NCI-H2029 treated with DMSO at 0.1 percent for 48 hours (cell line): Measurements from ENCODE around the gene CCL1.

ENCODE experiments used
- DNase-seq: peaks from one replicate; lab custom pipeline; 2025; lab: John Stamatoyannopoulos, UW

Gene CCL1, protein sequence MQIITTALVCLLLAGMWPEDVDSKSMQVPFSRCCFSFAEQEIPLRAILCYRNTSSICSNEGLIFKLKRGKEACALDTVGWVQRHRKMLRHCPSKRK

GRCh38 chr17:34363183-34363661 lies at the start of gene CCL1:
CCL1 (minus strand) TSS chr17:34363233; CDS start chr17:34363161, 72 bp downstream.
- DNase-seq, result no peak

GRCh38 chr17:34412534-34412933 lies 49.5 kb upstream of the CCL1 start:
- DNase-seq, result no peak

DNA sequence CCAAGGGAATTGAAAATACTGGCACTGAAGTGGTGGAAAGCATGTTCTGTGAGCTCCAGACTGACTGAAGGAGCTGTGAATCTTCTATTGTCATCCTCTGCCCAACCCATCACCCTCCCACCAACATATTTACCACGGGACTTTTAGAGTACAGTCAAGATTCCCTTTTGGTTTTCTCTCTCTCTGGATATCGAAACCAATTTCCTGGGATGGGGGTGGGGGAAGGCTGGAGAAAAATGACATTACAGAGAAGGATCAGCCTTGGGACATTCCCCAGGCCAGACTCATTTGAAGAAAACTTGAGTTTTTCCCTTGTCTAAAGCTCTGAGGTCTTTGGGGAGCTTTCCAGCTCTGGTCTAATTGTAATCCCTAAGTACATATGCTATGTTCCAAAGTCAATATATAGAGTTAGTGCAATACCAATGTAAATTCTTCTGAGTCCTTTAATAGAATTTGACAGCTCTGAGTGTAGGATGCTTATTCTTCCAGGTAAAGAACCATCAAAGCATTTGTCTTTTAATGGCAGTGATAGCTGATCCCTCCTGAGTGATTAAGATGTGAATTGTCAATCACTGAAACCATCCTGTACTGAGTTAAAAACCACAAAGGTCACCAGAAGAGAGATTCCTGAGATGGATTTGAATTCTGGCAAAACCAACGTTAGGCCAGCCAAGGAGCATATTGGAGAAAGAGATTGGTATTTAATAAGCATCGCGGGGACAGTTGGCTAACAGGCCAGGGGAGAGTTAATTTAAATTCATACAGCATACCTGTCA lies 48.8 kb upstream of the CCL1 start:
- DNase-seq, result no peak

- DNase-seq, result no peak
Measured at GRCh38 chr17:34409352-34409751, 46.3 kb upstream of the CCL1 start.

DNA sequence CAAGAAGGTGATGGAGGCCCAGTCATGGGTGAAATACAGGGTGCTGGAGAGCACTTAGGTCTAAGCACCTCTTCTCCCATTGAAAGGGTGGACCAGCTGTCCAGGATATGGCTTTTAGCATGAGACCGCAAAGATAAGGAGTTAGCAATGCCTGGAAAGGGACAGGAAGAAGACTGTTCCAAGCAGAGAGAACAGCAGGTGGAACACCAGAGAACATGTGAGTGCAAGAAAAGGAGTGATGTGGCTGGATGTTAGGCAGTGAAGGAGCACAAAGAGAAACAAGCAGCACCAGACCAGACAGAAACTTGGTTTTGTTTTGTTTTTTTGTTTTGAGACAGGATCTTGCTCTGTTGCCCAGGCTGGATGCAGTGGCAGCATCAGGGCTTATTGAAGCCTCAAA lies 45.4 kb upstream of the CCL1 start:
- peak; percentile 17 for DNase-seq

DNA sequence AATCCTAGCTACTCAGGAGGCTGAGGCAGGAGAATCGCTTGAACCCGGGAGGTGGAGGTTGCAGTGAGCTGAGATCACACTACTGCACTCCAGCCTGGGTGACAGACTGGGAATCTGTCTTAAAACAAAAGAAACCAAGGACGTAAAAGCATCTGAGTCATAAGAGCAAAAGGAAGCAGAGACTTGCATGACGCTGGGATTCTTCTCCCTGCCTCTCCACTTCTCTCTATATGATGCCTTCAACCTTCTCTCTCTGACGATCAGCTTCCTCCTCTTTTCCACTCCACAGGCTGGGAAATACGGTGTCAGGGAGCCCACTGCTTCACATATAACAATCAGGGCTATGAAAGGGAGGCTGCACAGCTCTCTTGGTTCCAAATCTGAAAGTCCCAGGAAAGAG lies 43.2 kb upstream of the CCL1 start:
- DNase-seq, result no peak

DNA sequence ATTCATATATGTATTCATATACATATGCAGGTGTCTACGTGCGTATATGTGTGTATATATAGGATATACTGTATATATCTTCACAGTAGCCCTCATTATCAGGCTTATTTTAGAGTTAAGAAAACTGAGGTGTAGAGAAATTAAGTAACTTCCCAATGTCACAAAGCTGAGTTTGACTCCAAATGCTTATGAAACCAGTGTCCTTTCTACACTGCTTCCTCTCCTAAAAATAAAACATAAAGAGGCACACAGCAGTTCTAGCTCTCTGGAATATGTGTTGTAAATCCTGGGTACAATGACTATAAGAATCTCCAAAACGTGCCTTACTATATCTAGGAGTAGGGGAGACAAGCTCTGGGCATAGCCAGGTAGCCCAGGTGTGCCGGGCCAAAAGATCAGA lies 40.0 kb upstream of the CCL1 start:
- no peak for DNase-seq

DNA sequence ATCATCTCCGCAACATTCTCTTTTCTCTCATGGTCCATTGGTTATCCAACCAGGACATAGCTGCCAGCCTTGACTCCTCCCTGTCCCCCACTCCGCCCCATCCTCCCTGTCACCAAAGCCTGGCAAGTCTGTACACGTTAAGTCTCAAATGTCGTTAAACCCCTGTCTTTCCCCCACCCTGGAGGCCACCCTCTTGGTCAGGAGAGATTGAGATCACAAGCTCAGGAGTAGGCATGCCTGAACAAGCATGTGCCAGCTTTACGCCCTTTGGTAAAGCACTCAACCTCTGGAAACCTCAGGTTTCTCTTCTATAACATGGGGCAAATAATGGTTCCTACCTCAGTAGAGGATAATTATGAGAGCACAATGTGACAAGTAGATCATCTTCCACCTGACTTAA lies 38.1 kb upstream of the CCL1 start:
- no peak for DNase-seq

DNA sequence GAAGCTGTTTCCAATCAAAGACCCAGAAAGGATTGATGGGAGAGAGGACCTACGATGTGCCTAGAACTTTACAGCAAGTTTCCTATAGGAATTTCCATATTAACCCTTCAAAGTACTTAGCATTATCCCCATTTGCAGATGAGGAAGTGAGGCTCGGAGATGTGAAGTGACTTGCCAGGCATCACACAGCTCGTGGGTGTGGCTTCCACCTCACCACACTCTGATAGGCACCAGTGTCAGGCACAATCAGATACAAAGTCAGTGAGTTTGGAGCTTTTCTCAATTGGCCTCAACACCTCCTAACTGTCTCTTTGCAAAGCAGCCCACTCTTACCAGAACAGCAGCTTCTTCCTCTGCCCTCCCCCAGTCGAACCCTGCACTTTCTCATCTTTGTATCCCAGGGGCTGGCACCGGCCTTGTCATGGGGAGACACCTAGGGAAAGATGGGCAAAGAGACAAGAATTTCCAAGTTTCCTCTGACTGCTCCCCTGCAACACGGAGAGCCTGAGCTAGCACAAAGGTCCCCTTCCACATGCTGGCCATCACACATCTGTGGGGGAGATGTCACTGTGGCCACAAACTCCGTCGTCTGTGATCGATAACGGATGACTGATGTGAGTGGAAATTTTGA lies 37.4 kb upstream of the CCL1 start:
- DNase-seq, result no peak

- DNase-seq, result no peak
Measured at GRCh38 chr17:34399725-34400124, 36.7 kb upstream of the CCL1 start.

DNA sequence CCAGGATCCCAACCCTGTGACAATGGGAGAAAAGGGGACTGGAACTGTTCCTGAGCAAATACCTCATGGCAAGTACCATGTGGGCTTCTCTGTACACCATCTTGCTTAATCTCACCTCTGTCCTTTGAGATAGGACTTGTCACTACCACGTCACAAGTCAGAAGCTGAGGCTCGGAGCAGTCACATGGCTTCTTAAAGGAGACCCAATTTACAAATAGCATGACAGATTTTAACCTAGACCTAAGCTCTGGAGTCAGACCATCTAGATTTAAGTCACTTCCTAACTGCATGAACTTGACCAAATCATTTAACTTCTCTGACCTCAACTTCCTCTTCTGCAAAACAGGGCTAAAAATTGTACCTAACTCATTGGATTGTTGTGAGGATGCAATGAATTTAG lies 36.0 kb upstream of the CCL1 start:
- no peak for DNase-seq

GRCh38 chr17:34397265-34397664 lies 34.2 kb upstream of the CCL1 start:
- DNase-seq, result no peak

DNA sequence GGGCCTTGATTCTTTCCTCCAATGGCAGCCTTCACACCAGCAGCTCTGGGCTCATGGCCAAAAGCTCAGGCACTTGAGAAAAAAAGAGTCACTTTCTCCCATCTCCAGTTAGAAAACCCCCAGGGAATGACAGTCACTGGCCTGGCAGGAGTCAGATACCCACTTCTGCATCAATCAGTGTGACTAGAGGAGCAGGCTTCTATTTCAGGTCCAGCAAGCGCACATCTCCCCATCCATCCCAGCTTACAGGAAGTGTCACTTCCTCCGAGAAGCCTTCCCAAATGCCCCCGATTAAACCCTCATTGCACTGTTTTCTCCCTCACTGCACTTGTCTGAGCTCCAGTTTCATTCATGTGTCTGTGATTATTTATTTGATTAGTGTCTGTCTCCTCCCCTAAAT lies 30.4 kb upstream of the CCL1 start:
- DNase-seq, result peak; percentile 46

- no peak for DNase-seq
Measured at GRCh38 chr17:34391241-34391640, 28.2 kb upstream of the CCL1 start.

- no peak for DNase-seq
Measured at GRCh38 chr17:34390649-34391048, 27.6 kb upstream of the CCL1 start.

DNA sequence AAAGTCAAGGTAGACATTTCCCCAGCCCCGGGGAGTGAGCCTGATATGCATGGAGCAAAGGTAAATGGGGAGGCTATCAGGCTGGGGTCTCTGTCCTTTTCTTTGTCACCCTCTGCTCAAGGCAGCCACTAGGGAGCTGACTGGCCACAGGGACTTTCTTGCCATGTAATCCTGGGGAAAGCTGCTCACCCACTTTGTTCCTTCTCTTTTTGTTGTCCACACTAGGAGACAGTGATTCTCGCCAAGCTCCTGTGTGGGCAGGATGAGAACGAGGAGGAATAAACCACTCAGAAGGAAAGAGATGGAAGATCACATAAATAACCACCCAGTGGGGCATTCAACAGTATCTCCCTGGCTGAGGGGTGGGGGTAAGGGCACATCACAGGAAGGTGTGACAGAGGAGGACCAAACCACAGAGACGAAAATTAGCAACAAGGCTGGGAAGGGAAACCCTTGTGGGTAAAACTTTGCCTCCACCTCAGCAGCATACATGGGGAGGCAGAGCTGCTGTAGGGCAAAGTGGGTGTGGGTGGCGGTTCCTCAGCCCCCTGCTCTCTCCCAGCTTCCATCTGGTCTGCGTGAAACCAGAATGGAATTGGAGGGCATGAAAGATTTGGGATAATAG lies 26.2 kb upstream of the CCL1 start:
- DNase-seq, result no peak

- DNase-seq, result no peak
Measured at GRCh38 chr17:34387566-34387965, 24.5 kb upstream of the CCL1 start.

DNA sequence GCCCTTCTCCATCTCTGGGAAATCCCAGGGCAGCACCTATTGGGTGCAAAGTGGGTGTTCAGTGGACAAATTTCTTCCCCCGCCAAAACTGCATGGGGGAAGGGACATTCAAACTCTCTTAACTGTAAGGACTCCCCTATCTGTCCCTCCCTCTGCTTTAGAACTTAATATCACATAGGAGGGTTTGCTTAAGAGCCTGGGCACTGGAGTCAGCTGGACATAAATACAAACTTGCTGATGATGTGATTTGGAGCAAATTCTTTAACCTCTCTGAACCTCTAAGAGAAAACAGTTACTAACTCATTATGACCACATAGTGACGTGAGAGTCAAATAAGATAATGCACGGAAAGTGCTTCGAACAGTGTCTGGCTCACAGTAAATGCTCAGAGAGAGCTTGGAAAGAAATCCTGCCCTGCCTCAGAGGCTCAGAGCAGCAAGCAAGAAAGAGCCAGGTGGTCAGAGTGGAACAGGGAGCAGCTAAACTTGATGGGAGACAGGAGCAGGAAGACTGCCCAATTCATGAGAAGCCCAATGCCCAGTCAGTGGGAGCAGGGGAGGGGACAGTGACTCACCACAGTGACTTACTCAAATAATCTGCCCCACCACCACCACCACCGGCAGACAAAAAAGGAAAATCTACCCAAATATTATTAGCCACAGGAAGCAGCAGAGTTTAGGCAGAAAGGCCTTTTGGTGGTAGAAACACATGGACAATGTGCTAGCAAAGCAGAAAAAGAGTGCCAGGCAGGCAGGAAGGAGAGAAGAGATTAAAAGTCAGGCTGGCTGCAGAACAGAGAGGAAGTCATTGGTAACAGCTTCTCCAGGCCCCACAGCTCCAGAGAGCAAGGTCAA lies 23.9 kb upstream of the CCL1 start:
- DNase-seq, result no peak

DNA sequence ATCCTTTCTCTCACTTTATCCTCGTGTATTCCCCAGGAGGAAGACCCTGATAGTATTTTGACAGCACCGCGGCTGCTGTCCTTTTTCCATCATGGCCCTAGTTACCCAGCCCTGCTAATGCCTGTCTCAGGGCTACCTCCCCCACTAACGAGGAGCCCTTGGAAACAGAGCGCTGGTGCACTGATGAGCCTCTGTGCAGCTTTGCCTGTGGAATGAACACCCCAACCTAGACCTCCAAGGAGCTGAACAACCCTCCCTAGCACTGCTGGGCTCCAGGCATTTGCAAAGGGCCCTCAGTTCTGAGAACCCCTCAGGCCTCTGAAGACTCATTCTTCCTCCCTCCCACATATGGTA lies 23.3 kb upstream of the CCL1 start:
- no peak for DNase-seq

- no peak for DNase-seq
Measured at GRCh38 chr17:34384822-34385605, 22.0 kb upstream of the CCL1 start.

- no peak for DNase-seq
Measured at GRCh38 chr17:34384271-34384670, 21.2 kb upstream of the CCL1 start.
